Measurements from ENCODE around the gene ARL14EP.

ARL14EP gene

GRCh38 chr11:30311189-30311588 lies 11.7 kb upstream of the ARL14EP start:
- DNase-seq (ENCODE audit: low read depth), result no peak
- TF ChIP-seq, protein P1, sequence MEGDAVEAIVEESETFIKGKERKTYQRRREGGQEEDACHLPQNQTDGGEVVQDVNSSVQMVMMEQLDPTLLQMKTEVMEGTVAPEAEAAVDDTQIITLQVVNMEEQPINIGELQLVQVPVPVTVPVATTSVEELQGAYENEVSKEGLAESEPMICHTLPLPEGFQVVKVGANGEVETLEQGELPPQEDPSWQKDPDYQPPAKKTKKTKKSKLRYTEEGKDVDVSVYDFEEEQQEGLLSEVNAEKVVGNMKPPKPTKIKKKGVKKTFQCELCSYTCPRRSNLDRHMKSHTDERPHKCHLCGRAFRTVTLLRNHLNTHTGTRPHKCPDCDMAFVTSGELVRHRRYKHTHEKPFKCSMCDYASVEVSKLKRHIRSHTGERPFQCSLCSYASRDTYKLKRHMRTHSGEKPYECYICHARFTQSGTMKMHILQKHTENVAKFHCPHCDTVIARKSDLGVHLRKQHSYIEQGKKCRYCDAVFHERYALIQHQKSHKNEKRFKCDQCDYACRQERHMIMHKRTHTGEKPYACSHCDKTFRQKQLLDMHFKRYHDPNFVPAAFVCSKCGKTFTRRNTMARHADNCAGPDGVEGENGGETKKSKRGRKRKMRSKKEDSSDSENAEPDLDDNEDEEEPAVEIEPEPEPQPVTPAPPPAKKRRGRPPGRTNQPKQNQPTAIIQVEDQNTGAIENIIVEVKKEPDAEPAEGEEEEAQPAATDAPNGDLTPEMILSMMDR (IDR thresholded peaks at IDR 0.05; ENCODE audit: low read depth, low read length, missing control alignments), result no peak
- no peak overlapping the region for H3K4me3 ChIP-seq (ENCODE audit: low read depth, low read length)
- in situ Hi-C loops (cut with HindIII; ENCODE audit: low sequenced_read_pairs), result loop anchor here (25.0 kb wide), 1 partner anchor 874 kb away; no protein-coding TSS in a partner anchor

- in situ Hi-C loops (cut with HindIII; ENCODE audit: low sequenced_read_pairs), result loop anchor here (25.0 kb wide), 1 partner anchor 875 kb away; no protein-coding TSS in a partner anchor
- H3K4me3 ChIP-seq (ENCODE audit: low read depth, low read length), result no peak overlapping the region
- DNase-seq (ENCODE audit: low read depth), result no peak
- TF ChIP-seq, protein P1 (IDR thresholded peaks at IDR 0.05; ENCODE audit: low read depth, low read length, missing control alignments), result no peak
These were observed 10.7 kb upstream of the ARL14EP start for GRCh38 chr11:30312243-30312642.

- TF ChIP-seq, protein P1 (IDR thresholded peaks at IDR 0.05; ENCODE audit: low read depth, low read length, missing control alignments), result no peak
- no peak overlapping the region for H3K4me3 ChIP-seq (ENCODE audit: low read depth, low read length)
- in situ Hi-C loops (cut with HindIII; ENCODE audit: low sequenced_read_pairs), result loop anchor here (25.0 kb wide), 1 partner anchor 876 kb away; no protein-coding TSS in a partner anchor
- no peak for DNase-seq (ENCODE audit: low read depth)
These were observed 9.3 kb upstream of the ARL14EP start for GRCh38 chr11:30313580-30313979.

DNA sequence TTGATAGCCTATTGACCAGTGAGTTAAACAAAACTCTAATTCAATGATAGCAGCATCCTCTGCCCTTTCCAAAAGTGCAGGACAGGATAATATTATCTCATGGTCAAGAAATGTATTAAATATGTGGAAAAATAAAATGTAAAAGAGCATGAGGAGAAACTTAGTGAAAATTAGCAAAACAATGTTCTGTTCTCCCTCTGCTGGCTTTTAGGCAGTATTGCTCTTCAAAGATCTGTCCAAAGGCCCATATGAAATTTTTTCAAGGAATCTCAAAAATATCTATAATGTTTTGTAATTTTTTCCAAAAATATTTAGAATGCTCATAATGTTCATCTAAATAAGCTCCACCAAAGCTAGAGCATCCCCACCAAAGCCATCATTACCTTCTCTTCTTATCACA lies 8.3 kb upstream of the ARL14EP start:
- H3K4me3 ChIP-seq (ENCODE audit: low read depth, low read length), result no peak overlapping the region

GRCh38 chr11:30316237-30316636 lies 6.7 kb upstream of the ARL14EP start:
- no peak for DNase-seq (ENCODE audit: low read depth)
- in situ Hi-C loops (cut with HindIII; ENCODE audit: low sequenced_read_pairs), result loop anchor here (25.0 kb wide), 1 partner anchor 879 kb away; no protein-coding TSS in a partner anchor
- TF ChIP-seq, protein P1 (IDR thresholded peaks at IDR 0.05; ENCODE audit: low read depth, low read length, missing control alignments), result no peak
- H3K4me3 ChIP-seq (ENCODE audit: low read depth, low read length), result no peak overlapping the region

More for the DNA sequence above, 8.3 kb upstream of the ARL14EP start:
- TF ChIP-seq, protein P1 (IDR thresholded peaks at IDR 0.05; ENCODE audit: low read depth, low read length, missing control alignments), result peak; percentile 59
- DNase-seq (ENCODE audit: low read depth), result no peak
- in situ Hi-C loops (cut with HindIII; ENCODE audit: low sequenced_read_pairs), result loop anchor here (25.0 kb wide), 1 partner anchor 877 kb away; no protein-coding TSS in a partner anchor

- TF ChIP-seq, protein P1 (IDR thresholded peaks at IDR 0.05; ENCODE audit: low read depth, low read length, missing control alignments), result no peak
- no peak for DNase-seq (ENCODE audit: low read depth)
- in situ Hi-C loops (cut with HindIII; ENCODE audit: low sequenced_read_pairs), result loop anchor here (25.0 kb wide), 1 partner anchor 880 kb away; no protein-coding TSS in a partner anchor
- no peak overlapping the region for H3K4me3 ChIP-seq (ENCODE audit: low read depth, low read length)
These were observed 5.9 kb upstream of the ARL14EP start for GRCh38 chr11:30317030-30317429.

Data from astrocyte of the cerebellum (primary cell).